Activated T-helper 17 cell treated with anti-CD3 and anti-CD28 coated beads, Interleukin-2, amount 50 U/mL, for 72 hours (primary cell): ENCODE results near the gene KCNQ2. TPM values are rescaled to one million over a fixed set of nuclear protein-coding genes. Genes with fewer than 3 reads are reported as not detected.

Experiments used
- ATAC-seq: fragments of 150-1000 bp; cut with Tn5 transposase; replicated peaks from 2 replicates; pipeline ENCODE4 v1.10.0; 2021; ENCODE audit warnings: mild to moderate bottlenecking, moderate library complexity
- H3K27ac Mint-ChIP-seq: one replicate; pipeline ENCODE4 v1.8.0; 2022; ENCODE audit warnings: mixed read lengths
- H3K27me3 Mint-ChIP-seq: one replicate; pipeline ENCODE4 v1.8.0; 2022; ENCODE audit warnings: mixed read lengths
- H3K36me3 Mint-ChIP-seq: one replicate; pipeline ENCODE4 v1.8.0; 2022; ENCODE audit warnings: low read depth, mild to moderate bottlenecking, mixed read lengths
- H3K4me1 Mint-ChIP-seq: one replicate; pipeline ENCODE4 v1.8.0; 2022; ENCODE audit warnings: mixed read lengths
- H3K4me3 Mint-ChIP-seq: one replicate; pipeline ENCODE4 v1.8.0; 2022; ENCODE audit warnings: mild to moderate bottlenecking, mixed read lengths
- H3K9me3 Mint-ChIP-seq: one replicate; pipeline ENCODE4 v1.8.0; 2022; ENCODE audit warnings: mixed read lengths
- total RNA-seq, 2 donors: library from RNA; stranded (reverse); gene quantifications; one replicate each; pipeline ENCODE4 v1.2.3, GENCODE V29; 2022

KCNQ2 gene
- total RNA-seq, 2 donors from 2014 or later = 0.66 TPM; not detected in 1

DNA sequence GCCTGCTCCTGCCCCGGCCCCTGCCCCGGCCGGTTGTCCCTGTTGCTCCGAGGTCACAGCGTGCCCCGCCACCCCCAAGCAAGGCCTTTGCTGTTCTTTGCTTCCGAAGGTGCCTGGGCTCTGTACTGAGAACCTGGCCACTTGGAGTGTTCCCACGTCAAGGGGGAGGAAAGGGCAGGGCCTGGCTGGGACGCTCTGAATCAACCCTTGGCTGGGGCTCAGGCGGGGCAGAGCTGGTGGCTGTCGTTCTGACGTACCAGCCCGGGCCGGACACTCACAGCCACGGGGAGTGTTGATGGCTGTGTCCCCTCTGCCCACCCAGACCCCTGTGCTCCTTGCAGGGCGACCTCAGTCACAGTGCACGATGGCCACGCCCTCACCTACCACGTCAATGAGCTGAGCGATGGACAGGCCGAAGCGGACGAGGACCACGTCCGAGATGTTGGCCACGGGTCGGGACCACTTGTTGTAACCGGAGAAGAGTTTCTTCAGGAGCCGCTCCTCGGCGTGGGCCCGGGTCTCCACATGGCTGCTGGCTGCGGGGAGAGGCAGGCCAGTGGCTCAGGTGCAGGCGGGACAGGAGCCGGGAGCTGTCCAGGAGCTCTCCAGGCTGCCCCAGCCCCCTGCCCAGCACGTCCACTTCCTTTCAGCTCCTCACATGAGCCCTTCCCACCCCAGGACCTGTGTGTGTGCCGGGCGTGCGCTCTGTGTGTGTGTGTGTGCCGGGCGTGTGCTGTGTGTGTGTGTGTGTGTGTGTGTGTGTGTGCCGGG lies 113.1 kb downstream of the KCNQ2 start:
- no peaks in the 10 kb centered on the region for H3K9me3 Mint-ChIP-seq
- no peak overlapping the region for H3K27ac Mint-ChIP-seq
- ATAC-seq = no peak
- H3K4me3 Mint-ChIP-seq = no peak overlapping the region
- H3K36me3 Mint-ChIP-seq = no peaks in the 10 kb centered on the region
- H3K27me3 Mint-ChIP-seq = peaks cover 10% of the 10 kb centered on the region
- no peaks in the 10 kb centered on the region for H3K4me1 Mint-ChIP-seq

DNA sequence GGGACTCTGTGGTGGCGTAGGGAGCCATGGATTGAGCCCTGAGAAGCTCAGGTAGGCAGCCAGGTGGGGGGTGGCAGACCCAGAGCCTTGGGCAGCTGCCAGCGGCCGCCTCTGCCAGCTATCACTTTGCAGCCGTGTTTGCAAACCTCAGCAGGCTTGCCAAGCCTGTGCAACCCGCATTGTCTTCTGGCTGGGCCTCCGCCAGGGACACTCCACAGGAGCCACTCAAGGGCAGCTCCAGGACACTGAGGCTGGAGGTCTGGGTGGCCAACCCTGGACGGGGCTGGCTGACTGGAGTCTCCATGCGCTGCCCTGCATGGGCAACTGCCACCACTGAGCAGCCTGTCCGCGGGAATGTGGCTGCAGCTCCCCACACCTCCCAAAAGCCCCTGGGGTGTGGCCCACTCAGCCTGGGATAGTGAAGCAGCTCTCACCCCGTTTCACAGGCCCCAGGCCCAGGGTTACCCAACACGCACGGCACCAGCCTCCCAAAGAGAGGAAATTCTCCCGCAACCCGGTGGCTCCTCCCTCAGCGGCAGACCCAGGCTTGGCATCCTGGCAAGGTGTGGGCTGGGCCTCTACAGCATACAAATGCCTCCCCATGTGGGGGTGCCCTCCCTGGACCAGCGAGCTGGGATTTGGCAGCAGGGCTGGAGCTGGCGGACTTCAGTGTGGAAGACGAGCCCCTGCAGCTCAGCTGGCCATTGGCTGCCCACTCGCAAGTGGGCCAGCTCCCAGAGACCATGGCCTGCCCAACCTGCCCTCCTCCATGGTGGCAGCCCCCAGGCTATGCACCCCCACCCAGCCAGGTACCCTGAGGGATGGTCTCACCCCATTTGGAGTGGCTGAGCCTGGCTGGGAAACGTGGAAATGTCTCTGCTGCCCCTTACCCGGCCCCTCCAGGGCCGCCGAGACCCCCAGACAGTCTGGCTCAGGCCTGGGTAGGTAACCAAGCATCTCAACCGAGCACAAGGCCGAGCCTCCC lies 114.2 kb downstream of the KCNQ2 start:
- Mint-ChIP-seq H3K27me3 (peaks cover 10% of the 10 kb centered on the region), H3K4me1 (no peaks in the 10 kb centered on the region), H3K27ac (no peak overlapping the region), H3K9me3 (no peaks in the 10 kb centered on the region), H3K4me3 (no peak overlapping the region), H3K36me3 (no peaks in the 10 kb centered on the region)
- ATAC-seq = no peak

DNA sequence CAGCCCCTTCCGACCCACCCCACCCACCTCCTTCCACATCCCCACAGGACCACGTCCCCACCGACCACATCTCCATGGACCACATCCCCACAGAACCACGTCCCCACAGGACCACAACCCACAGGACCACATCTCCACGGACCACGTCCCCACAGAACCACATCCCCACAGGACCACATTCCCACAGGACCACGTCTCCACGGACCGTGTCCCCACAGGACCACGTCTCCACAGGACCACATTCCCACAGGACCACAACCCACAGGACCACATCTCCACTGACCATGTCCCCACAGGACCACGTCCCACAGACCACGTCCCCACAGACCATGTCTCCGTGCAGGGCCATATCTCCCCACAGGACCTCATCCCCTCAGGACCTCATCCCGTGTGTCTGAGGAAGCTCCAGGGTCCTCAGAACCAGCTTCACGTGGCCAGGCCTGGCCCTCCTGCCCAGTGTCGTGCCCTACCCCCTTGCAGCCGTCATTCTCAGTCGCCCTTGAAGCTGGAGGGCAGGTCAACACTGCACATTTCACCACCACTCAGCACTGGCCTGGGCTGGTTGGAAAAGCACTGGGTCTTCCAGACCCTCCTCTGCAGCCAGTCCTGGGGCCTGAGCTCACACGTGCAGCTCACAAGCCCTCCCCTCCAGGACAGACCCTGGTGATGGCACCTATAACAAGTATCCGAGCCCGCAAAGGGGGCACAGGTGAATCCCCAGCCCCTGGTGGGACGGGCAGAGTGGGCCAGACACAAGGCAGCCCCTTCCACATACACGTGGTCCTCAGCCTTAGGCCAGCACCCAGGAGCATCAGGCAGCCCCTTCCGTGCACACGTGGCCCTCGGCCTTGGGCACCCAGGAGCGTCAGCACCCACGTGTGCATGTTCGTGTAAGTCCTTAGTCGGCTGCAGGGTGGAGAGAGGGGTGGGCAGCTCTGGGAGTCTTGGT lies 115.2 kb downstream of the KCNQ2 start:
- peaks cover 3% of the 10 kb centered on the region for H3K27me3 Mint-ChIP-seq
- no peaks in the 10 kb centered on the region for H3K9me3 Mint-ChIP-seq
- H3K36me3 Mint-ChIP-seq = no peaks in the 10 kb centered on the region
- no peak for ATAC-seq
- no peak overlapping the region for H3K4me3 Mint-ChIP-seq
- H3K4me1 Mint-ChIP-seq = no peaks in the 10 kb centered on the region
- H3K27ac Mint-ChIP-seq = no peak overlapping the region

DNA sequence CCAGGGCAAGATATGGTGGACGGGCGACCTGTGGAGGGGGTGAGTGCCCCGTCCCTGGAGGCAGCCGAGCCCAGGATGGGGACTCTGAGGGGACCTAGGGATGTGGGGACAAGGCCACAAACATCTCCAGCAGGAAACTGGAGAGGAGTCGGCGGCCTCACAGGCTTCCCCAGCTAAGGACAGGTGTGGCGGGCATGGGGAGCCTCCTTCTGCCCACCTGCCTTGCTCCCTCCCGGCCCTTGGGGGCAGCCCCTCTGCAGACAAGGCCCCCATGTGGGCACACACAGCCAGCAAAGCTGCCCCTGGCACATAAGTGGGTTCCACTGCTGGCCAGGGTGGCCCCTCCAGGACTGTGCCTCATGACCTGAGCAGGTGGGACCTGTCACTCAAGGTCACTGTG lies 115.9 kb downstream of the KCNQ2 start:
- Mint-ChIP-seq H3K27ac (no peak overlapping the region), H3K4me1 (no peaks in the 10 kb centered on the region), H3K36me3 (no peaks in the 10 kb centered on the region), H3K9me3 (no peaks in the 10 kb centered on the region), H3K4me3 (no peak overlapping the region), H3K27me3 (peaks cover 3% of the 10 kb centered on the region)
- ATAC-seq = no peak

DNA sequence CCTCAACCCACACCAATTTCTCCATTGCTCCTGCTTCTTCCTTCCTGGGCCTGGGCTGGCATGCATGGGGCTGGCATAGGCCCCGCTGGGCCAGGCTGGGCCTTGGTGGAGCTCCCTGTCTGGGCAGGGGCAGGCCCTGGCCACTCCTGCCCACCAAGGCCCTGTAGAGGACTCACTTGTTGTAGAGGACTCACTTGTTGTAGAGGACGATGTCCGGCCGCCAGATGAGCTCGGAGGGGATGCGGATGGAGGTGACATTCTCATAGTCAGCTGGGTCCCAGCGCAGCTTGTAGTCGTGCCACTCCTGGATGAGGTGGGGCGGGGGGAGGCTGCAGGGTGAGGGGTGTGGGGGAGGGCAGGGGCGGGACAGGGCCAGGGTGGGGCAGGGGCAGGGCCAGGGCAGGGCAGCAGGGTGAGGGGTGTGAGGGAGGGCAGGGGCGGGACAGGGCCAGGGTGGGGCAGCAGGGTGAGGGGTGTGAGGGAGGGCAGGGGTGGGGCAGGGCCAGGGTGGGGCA lies 116.6 kb downstream of the KCNQ2 start:
- Mint-ChIP-seq H3K27ac (no peak overlapping the region), H3K4me1 (no peaks in the 10 kb centered on the region), H3K9me3 (no peaks in the 10 kb centered on the region), H3K36me3 (no peaks in the 10 kb centered on the region), H3K27me3 (peaks cover 3% of the 10 kb centered on the region), H3K4me3 (no peak overlapping the region)
- no peak for ATAC-seq

DNA sequence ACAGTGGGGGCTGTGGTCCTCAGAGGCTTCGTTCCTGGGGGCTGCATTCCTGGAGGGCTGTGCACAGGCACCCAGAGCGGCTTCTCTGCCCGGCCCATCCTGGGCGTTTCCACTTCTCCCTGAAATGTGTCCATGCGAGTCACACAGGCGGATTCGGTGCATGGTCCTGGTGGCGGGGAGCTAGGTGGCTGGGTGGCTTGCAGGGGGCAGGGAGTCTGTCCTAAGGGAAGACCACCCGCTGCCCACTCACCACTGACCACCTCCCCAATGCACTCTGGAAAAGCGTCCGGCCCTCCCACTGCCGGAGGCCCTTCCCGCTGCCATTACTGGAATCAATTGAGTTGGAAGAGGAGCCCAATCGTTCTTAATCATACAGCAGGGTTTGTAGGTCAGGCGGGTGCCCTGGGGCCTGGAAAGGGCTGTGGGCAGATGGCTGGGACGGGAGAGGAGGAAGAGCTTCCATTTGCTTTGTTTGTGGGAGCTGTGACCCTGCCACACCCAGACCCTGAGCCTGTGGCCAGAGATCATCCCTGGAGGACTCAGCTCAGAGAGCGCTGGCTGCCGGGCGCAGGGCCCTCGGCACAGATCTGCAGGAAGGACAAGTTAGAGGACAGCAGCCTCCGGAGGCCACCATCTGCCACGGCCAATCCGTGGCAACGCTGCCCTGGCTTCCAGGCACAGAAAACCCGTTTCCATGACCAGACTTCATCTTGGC lies 117.7 kb downstream of the KCNQ2 start:
- H3K36me3 Mint-ChIP-seq = no peaks in the 10 kb centered on the region

DNA sequence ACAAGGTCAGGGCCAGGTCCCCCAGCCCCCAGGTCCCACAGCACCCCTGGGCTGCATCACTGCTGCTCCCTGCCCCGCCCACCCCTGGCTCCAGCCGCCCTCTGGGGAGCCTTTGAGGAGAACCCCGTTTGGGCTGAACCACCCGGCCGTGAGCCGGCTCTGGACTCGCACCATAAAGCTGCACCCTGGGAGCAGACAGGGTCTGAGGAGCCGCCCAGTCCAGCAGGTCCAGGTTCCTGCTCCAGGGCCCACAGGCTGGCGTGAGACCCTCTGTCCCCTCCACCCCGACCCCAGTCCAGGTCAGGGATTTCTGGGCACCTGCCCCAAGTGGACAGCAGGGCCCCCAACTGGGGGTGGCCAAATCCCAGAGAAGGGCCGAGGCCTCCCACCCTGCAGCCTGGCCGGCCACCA lies 119.6 kb downstream of the KCNQ2 start:
- Mint-ChIP-seq H3K27me3 (no peaks in the 10 kb centered on the region), H3K36me3 (no peaks in the 10 kb centered on the region), H3K27ac (no peak overlapping the region), H3K4me3 (no peak overlapping the region), H3K9me3 (peaks cover 5% of the 10 kb centered on the region), H3K4me1 (no peaks in the 10 kb centered on the region)
- ATAC-seq = no peak

More for the DNA sequence above, 117.7 kb downstream of the KCNQ2 start:
- H3K27ac Mint-ChIP-seq = no peak overlapping the region
- H3K9me3 Mint-ChIP-seq = peaks cover 5% of the 10 kb centered on the region
- no peak for ATAC-seq
- H3K4me3 Mint-ChIP-seq = no peak overlapping the region
- H3K27me3 Mint-ChIP-seq = peaks cover under 1% of the 10 kb centered on the region
- H3K4me1 Mint-ChIP-seq = no peaks in the 10 kb centered on the region

DNA sequence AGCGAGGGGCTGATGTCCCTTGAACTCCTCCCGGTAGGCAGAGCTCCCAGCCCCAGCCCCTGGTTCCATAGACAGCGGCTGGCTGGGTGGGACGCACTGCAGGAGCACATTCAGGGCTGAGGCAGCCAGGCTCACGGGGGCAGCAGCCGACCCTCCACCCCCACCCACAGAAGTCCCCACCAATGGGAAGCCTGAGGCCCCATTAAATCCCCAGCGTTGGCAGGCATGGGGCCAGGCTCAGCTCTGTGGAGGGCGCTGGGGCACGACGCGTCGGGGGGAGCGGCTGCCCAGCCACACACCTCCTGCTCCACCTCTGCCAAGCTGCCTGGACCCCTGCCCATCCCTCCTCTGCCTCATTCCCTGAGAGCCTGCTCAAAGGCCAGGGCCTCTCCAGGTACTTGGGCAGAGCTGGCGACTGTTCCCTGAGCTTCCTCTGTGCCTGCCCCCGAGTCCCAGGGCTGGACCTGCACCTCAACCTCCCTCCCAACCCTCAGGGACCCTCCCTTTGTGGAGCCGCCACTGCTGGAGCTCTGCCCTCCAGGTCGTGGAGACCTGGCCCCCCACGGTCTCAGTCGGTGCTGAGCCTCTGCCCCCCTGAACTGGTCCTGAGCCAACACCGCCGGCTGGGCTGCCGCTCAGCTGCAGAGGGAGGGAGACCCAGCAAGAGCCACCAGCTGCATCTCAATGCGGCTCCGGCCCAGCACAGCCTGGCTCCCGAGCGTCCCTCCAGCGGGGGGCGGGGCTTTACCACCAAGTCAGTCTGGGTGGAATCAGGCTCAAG lies 120.5 kb downstream of the KCNQ2 start:
- Mint-ChIP-seq H3K36me3 (no peaks in the 10 kb centered on the region), H3K27ac (no peak overlapping the region), H3K9me3 (peaks cover 5% of the 10 kb centered on the region), H3K4me1 (no peaks in the 10 kb centered on the region), H3K27me3 (no peaks in the 10 kb centered on the region), H3K4me3 (no peak overlapping the region)
- ATAC-seq = no peak

DNA sequence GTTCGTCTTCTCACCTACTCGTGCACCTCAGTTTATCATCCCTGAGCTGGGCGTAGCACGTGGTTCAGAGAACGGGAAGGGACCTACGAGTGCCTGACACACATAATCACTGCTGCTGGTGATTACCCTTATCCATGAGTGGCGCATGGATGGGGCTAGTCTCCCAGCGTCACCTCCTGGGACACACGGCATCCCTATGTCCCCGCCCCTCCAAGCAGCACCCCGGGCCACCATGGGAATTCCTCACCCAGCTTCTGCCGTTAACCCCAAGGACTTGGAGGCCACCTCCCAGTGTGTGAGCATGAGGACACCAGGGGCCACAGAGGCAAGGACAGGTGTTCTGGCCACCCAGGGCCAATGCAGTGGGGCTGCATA lies 121.1 kb downstream of the KCNQ2 start:
- H3K27me3 Mint-ChIP-seq = no peaks in the 10 kb centered on the region
- H3K9me3 Mint-ChIP-seq = peaks cover 5% of the 10 kb centered on the region
- H3K27ac Mint-ChIP-seq = no peak overlapping the region
- ATAC-seq = no peak
- no peaks in the 10 kb centered on the region for H3K4me1 Mint-ChIP-seq
- no peaks in the 10 kb centered on the region for H3K36me3 Mint-ChIP-seq
- no peak overlapping the region for H3K4me3 Mint-ChIP-seq

DNA sequence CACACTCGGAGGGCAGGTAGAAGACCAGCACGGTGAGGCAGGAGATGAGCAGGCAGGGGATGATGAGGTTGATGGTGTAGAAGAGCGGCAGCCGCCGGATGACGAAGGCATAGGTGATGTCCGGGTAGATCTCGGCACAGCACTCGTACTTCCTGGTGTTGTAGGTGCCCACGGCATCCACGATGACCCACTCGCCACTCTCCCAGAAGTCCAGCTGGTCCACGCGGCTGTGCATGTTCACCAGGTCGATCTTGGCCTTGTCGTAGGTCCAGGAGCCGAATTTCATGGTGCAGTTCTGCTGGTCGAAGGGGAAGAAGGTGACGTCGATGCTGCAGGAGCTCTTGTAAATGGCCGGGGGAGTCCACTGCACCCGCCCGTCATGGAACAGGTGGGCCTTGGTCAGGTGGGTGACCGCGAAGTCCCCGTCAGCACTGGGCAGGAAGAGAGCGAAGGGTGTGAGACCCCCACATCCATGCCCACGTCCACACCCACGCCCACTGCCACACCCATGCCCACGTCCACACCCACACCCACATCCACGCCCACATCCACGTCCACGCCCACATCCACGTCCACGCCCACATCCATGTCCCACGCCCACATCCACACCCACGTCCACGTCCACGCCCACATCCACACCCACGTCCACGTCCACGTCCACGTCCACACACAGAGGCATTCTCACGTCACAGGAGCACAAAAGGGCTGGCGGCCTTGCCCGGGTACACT lies 121.7 kb downstream of the KCNQ2 start:
- Mint-ChIP-seq H3K4me1 (no peaks in the 10 kb centered on the region), H3K4me3 (no peak overlapping the region), H3K9me3 (peaks cover 5% of the 10 kb centered on the region), H3K27ac (no peak overlapping the region), H3K36me3 (no peaks in the 10 kb centered on the region), H3K27me3 (no peaks in the 10 kb centered on the region)
- ATAC-seq = no peak
